ENCODE measurements around the gene PRRT2. TPM values are rescaled to one million over a fixed set of nuclear protein-coding genes. Genes with fewer than 3 reads are reported as not detected.
A peak's percentile ranks its signal among the peaks of the same experiment; 100 is the strongest.

The PRRT2 gene
- total and polyA plus RNA-seq, 2 donors (not counting 3 experiments of a cell fraction or from before 2014, with no cell fraction given) = 3.3 TPM

DNA sequence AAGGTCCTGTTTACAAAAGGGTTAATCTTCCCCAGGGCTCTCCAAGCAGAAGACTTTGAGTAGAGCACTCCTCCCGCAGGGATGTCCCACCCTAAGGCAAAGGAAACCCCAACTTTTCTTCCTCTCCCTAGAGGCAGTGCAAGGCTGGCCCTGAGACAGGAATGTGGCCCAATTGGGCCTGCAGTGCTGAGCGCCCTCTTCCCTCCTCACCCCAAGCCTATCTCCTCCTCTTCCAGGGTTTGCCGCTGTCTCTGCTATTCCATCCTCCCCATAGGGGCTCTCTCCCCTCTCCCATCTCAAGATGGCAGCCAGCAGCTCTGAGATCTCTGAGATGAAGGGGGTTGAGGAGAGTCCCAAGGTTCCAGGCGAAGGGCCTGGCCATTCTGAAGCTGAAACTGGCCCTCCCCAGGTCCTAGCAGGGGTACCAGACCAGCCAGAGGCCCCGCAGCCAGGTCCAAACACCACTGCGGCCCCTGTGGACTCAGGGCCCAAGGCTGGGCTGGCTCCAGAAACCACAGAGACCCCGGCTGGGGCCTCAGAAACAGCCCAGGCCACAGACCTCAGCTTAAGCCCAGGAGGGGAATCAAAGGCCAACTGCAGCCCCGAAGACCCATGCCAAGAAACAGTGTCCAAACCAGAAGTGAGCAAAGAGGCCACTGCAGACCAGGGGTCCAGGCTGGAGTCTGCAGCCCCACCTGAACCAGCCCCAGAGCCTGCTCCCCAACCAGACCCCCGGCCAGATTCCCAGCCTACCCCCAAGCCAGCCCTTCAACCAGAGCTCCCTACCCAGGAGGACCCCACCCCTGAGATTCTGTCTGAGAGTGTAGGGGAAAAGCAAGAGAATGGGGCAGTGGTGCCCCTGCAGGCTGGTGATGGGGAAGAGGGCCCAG, 1.0 kb downstream of the PRRT2 start:
- no peak overlapping the region for H3K4me3 ChIP-seq (replicated peaks in 1 of 3; ENCODE audit: insufficient read depth in 1 of 3, low read depth in 1 of 3, low read length in 3 of 3)
- no peaks in the 10 kb centered on the region for H3K9me1 ChIP-seq (replicated peaks; ENCODE audit: control insufficient read depth, extremely low read depth, insufficient read depth, low read length)
- no peak overlapping the region for H3K9ac ChIP-seq (replicated peaks; ENCODE audit: extremely low read depth, insufficient read depth, low read length)
- H3K36me3 ChIP-seq (ENCODE audit: control insufficient read depth in 2 of 2, extremely low read depth in 1 of 2, insufficient read depth in 2 of 2, low read length in 2 of 2) = peaks cover 0 to 14% of the 10 kb centered on the region in 2 experiments
- no TSS peak for BruUV-seq (replicated peaks)
- DNase-seq (ENCODE audit: low read depth, low spot score) (no peak), FAIRE-seq (no peak)
- H3K27ac ChIP-seq (ENCODE audit: insufficient read depth, low read depth, low read length) = no peak overlapping the region
- TF ChIP-seq JUN (IDR thresholded peaks at IDR 0.05; ENCODE audit: borderline replicate concordance, insufficient read depth, insufficient read length, low read depth) = no peak
- no peak for TF ChIP-seq FOS (IDR thresholded peaks at IDR 0.05; ENCODE audit: borderline replicate concordance, insufficient read depth, low read length)
- no peak for TF ChIP-seq POLR2AphosphoS5 (IDR thresholded peaks at IDR 0.05; ENCODE audit: insufficient read depth, low read depth, low read length)
- TF ChIP-seq POLR2A (IDR thresholded peaks at IDR 0.05; ENCODE audit: low read depth, low read length) = no peak
- no peak for TF ChIP-seq EZH2 (IDR thresholded peaks at IDR 0.05; ENCODE audit: borderline replicate concordance, low read depth, low read length, severe bottlenecking)
- TF ChIP-seq, protein P1, sequence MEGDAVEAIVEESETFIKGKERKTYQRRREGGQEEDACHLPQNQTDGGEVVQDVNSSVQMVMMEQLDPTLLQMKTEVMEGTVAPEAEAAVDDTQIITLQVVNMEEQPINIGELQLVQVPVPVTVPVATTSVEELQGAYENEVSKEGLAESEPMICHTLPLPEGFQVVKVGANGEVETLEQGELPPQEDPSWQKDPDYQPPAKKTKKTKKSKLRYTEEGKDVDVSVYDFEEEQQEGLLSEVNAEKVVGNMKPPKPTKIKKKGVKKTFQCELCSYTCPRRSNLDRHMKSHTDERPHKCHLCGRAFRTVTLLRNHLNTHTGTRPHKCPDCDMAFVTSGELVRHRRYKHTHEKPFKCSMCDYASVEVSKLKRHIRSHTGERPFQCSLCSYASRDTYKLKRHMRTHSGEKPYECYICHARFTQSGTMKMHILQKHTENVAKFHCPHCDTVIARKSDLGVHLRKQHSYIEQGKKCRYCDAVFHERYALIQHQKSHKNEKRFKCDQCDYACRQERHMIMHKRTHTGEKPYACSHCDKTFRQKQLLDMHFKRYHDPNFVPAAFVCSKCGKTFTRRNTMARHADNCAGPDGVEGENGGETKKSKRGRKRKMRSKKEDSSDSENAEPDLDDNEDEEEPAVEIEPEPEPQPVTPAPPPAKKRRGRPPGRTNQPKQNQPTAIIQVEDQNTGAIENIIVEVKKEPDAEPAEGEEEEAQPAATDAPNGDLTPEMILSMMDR (IDR thresholded peaks at IDR 0.05; ENCODE audit: extremely low read depth in 1 of 2, insufficient read depth in 1 of 2, low read depth in 1 of 2, low read length in 2 of 2) = no peak
- TF ChIP-seq GATA2 (IDR thresholded peaks at IDR 0.05; ENCODE audit: insufficient read depth, insufficient read length, low read depth, low read length) = no peak
- no peak for TF ChIP-seq MYC (IDR thresholded peaks at IDR 0.05; ENCODE audit: low read depth, low read length)
- TF ChIP-seq, protein P2, sequence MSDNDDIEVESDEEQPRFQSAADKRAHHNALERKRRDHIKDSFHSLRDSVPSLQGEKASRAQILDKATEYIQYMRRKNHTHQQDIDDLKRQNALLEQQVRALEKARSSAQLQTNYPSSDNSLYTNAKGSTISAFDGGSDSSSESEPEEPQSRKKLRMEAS (IDR thresholded peaks at IDR 0.05; ENCODE audit: insufficient read depth, insufficient read length) = no peak
- H3K79me2 ChIP-seq (ENCODE audit: control insufficient read depth, insufficient read depth, low read length) = peaks cover 28% of the 10 kb centered on the region
- ChIA-PET POLR2A (no interaction called here), CTCF (interaction anchor here (1.0 to 4.0 kb wide), 2 partner anchors 35 to 112 kb away, joined by 3 to 29 read pairs; no protein-coding TSS in a partner anchor)
- no peaks in the 10 kb centered on the region for H3K9me3 ChIP-seq (replicated peaks; ENCODE audit: control insufficient read depth, insufficient read depth, low read length)
- dilution Hi-C loops (cut with MboI; ENCODE audit: extremely low pct_ligation_motif_present, low sequenced_read_pairs) (no loop called here), intact Hi-C loops (cut with micrococcal nuclease) (no loop called here)
- peak overlapping the region; percentile 43 for H3K4me2 ChIP-seq (ENCODE audit: insufficient read depth, low read length)
- no peaks in the 10 kb centered on the region for H4K20me1 ChIP-seq (replicated peaks; ENCODE audit: control insufficient read depth, extremely low read depth, insufficient read depth, low read length)
- H2AFZ ChIP-seq (ENCODE audit: low read depth, low read length) = no peak overlapping the region
- no peaks in the 10 kb centered on the region for H3K27me3 ChIP-seq (ENCODE audit: control insufficient read depth in 2 of 2, insufficient read depth in 2 of 2, low read length in 2 of 2)
- H3K4me1 ChIP-seq (ENCODE audit: control insufficient read depth, extremely low read depth, insufficient read depth, low read length) = peaks cover 52% of the 10 kb centered on the region

Data from endothelial cell of umbilical vein (primary cell).